RKO (cell line): Measurements from ENCODE around the gene ARSD.
"Not testable (repeated sequence)": the region's sequence is repeated elsewhere in the genome, so short reads cannot be mapped to it uniquely, and the experiment has no call there.

ENCODE experiments used
- DNase-seq: peaks from one replicate; pipeline ENCODE4 v3.0.0-alpha.2; 2016; ENCODE audit warnings: low spot score

Gene ARSD

GRCh38 chrX:2933125-2933900, 4.2 kb upstream of the ARSD start:
- no peak for DNase-seq

DNA sequence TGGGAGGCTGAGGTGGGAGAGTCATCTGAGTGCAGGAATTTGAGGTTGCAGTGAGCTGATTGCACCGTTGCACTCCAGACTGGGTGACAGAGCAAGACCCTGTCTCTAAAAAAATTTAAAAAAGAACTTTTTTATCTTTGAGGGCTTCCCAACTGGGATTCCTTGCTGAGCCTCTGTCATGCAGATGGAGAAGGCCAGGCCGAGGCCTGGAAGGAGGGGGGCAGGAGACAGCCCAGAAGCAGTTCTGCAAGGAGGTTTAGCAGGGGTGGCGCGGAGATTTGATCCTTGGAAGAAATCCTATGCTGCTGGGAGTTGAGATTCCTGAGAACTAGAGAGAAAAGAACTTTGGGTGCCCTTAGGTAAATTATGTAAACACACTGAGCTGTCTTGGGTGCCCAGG, 2.5 kb upstream of the ARSD start:
- DNase-seq, result no peak

DNA sequence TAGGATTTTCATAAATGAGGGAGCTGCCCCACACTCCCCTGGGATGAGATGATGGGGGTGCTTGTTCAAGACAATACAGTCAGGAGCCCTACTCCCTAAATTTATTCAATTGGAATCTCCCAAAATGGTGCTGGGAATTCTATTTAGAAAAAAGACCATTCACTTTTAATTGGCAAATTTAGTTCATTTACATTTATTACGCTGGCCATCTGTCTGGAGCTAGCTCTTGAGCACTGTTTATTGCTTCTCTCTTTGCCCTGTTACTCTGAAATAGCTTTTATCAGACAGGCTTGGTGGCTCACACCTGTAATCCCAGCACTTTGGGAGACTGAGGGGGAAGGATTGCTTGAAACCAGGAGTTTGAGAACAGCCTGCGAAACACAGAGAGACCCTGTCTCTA, 2.0 kb upstream of the ARSD start:
- DNase-seq, result no peak

- no peak for DNase-seq
Observed at GRCh38 chrX:2928191-2928582, 952 bp downstream of the ARSD start.

- no peak for DNase-seq
Observed at GRCh38 chrX:2926664-2927275, 2.4 kb downstream of the ARSD start.

- not testable (repeated sequence) for DNase-seq
Observed at GRCh38 chrX:2926255-2926654, 2.9 kb downstream of the ARSD start.

- DNase-seq, result no peak
Observed at GRCh38 chrX:2924151-2924550, 5.0 kb downstream of the ARSD start.

DNA sequence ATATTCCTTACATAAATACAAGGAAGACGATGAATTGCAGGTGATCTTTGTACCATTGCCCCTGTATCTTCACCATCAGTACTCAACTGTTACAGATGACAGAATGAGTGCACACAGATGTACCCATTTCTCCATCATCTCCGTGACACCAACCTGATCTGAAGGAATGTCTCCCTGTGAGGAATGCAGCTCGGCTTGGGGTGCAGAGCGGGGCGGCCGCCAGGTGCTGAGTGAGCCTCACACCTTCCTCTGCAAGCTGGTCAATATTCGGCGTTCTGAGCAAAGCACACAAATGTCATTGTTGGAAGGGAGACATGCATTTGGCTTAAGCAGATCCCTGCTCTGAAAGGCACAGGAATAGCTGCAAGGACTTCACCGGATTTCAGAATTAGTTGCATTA, 7.4 kb downstream of the ARSD start:
- no peak for DNase-seq

DNA sequence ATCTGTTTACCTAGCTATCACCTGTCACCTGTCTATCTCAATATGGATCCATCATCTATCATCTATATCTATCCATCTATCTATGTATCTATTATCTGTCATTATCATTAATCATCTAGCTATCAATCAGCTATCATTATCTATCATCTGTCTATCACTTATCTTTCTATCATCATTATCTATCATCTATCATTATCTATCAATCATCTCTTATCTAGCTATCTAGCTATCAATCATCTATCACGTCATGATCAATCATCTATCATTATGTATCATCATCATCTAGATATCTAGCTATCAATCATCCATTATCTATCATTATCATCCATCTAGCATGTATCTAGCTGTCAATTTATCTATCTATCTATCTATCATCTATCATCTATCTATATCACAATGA, 7.9 kb downstream of the ARSD start:
- no peak for DNase-seq

- DNase-seq, result no peak
Observed at GRCh38 chrX:2917767-2918166, 11.4 kb downstream of the ARSD start.

DNA sequence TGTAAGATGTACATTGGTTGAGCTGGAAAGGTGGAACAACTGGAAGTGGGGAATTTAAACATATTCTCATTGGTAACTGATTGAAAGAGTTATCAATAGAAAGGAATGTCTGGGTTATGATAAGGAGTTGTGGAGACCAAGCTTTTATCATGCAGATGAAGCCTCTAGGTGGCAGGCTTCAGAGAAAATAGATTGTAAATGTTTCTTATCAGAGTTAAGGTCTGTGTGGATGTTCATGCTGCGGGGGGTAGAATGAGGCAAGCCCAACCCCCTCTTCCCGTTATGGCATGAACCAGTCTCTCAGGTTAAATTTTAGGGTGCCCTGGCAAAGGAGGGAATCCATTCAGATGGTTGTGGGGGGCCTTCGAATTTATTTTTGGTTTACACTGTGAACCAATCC, 16.0 kb downstream of the ARSD start:
- no peak for DNase-seq

- DNase-seq, result no peak
Observed at GRCh38 chrX:2910109-2910508, 19.0 kb downstream of the ARSD start.

DNA sequence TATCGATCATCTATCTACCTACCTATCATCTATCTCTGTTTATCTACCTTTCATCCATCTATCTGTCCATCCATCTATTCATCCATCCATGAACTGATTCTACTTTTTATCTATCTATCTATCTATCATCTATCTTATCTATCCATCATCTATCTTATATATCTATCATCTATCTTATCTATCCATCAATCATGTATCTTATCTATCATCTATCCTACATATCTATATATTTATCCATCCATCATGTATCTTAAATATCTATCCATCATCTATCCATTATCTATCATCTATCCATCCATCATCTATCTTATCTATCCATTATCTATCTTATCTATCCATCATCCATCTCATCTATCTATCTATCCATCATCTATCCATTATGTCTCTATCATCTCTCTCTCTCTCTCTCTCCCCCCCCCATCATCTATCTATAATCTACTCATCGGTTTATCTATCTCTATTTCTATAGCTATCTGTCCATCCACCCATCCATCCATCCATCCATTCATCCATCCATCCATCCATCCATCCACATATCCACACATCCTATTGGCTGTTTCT, 20.9 kb downstream of the ARSD start:
- no peak for DNase-seq

GRCh38 chrX:2907295-2907694, 21.8 kb downstream of the ARSD start:
- DNase-seq, result no peak

DNA sequence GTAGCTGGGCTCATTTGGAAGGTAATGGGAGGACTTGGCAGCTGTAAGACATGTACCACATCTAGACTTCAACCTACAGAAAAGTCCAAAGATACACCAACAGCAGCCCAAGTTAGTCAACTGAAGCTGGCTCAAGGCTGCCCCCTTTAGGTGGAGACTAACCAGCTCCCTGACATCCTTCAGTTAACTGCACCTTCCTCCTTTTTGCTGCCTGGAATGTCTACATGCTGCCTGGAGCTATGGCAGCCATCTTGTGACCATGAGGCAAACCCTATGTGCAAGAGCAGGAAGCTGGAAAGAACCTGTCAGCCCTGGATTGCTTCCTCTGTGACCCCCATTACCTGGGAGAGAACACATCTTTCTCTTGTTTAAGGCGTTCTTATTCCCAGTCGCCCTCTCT, 25.8 kb downstream of the ARSD start:
- no peak for DNase-seq

DNA sequence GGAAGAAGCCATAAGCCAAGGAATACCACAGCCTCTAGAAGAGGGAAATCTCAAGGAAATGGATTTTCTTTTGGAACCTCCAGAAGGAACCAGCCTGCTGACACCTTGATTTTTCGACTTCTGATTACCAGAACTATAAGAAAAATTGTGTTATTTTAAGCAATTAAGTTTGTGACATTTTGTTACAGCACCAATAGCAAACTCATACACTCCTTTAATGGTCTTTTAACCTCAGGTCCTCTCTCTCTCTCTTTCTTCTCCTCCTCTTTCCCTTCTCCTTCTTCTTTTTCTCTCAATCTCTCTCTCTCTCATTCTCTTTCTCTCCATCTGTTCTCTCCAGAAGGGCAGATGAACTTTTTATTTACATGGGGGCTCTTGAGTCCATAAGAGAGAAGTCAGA, 26.3 kb downstream of the ARSD start:
- DNase-seq, result no peak

DNA sequence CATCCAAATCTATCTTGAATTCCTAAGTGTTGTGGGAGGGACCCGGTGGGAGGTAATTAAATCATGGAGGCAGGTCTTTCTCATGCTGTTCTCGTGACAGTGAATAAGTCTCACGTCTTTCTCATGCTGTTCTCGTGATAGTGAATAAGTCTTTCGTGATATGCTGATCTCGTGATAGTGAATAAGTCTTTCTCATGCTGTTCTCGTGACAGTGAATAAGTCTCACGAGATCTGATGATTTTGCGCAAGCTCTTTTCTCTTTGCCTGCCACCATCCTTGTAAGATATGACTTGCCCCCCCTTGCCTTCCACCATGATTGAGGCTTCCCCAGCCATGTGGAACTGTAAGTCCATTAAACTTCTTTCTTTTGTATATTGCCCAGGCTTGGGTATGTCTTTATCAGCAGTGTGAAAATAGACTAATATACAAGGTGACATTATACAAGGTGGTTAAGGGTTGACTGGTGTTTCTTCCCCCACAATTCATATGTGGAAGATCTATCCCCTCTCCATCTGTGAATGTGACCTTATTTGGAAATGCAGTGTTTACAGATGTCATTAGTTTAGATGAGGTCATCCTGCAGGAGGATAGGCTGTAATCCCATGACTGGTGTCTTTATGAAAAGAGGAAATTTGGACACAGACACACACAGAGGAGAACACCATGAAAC, 27.6 kb downstream of the ARSD start:
- DNase-seq, result no peak

DNA sequence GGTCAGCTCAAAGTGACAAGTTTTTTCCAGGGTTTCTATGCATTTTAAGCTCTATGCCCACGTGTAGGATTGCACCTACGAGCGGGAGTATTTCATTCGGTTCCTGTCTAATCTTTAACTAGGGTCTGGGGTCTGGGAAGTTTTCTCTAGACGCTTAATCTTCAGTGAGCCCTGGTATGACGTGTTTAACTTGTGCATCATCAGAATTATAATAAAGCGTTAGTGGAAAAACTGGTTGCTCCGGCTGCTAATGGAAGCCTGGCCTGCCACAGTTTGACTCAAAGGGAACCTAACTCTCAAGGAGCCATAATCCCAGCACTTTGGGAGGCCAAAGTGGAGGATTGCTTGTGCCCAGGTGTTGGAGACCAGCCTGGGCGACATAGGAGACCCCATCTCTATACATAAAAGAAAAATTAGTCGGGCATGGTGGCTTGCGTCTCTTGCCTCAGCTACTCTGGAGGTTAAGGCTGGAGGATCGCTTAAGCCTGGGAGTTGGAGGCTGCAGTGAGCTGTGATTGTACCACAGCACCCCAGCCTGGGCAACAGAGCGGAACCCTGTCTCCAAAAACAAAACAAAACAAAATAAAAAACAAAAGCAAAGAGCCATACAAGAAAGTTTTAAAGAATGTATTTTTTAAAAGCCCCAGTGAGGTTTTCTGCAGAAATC, 30.2 kb downstream of the ARSD start:
- no peak for DNase-seq

GRCh38 chrX:2897690-2898623, 31.2 kb downstream of the ARSD start:
- DNase-seq, result not testable (repeated sequence)

- DNase-seq, result no peak
Observed at GRCh38 chrX:2897311-2897689, 31.8 kb downstream of the ARSD start.

DNA sequence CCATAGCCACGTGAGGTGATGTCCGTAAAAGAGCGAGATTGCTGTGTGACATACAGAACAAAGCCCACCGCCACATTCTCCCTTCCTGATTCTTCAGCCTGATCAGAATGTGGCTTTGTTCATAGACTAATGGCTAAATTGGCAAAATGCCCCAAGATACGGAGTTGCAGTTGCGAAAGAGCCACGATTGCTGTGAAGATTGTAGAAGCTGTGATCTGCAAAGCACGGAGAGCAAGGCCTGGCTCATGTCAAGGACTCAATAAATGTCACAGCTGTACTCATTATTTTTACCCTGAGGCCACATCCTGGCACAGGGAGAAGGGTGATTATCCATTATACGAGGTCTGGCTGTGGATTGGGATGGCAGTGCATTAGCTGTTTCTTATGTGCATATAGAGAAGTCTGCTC, 34.2 kb downstream of the ARSD start:
- no peak for DNase-seq
